GM18502 (cell line): ENCODE data around the gene SLC29A1.

Experiments used
- ATAC-seq: cut with Tn5 transposase; IDR thresholded peaks from one replicate; pipeline ENCODE4 v1.9.1; 2021; ENCODE audit warnings: mild to moderate bottlenecking; ENCODE audit not compliant: unreplicated experiment, poor library complexity

Gene SLC29A1

DNA sequence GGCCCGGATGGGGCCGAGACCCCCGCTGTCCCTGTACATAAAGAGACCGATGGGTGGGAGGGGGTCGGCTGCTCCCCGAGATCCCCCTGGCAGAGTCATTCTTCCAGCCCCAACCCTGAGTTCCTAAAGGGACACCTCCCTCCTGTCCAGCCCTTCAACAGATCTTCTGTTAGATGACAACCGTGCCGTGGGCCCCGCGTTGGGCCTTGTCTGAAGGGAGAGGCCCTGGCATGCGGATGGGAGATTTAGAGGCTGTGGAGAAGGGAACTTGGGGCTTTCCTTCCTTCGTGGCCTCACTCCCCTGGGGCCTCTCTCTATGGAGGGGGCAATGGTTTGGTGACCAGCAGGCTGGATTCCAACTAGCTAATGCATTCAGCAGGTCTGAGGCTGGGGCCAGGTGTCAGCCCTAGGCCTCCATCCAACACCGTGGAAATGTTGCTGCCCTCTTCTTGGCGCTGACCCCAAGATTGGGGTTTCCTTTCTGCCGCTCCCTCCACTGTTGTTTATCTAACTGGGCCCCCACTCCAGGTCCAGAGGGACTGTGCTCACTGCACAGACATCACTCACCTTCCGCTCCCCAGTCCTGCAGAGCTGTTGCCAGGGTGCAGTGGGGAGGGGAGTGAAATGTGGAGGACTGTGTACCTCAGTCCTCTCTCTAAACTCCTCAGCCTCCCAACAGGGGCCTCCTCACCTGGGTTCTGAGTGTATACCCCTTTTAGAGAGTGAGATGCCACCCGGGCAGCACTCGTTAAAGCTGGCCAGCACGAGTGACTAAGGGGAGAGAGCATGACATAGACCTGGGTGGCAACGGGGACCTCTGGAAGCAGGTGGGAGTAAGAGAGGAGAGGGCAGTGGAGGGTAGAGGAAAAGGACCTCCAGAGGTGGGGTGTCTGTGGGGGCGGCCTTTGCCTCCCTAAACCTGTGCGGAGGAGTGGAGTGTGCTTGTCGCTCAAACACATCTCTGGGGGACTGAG lies 53.6 kb downstream of the SLC29A1 start:
- ATAC-seq = no peak

- ATAC-seq = no peak
Observed at GRCh38 chr6:44277763-44278162, 54.4 kb downstream of the SLC29A1 start.

GRCh38 chr6:44278315-44278714 lies 54.9 kb downstream of the SLC29A1 start:
- no peak for ATAC-seq

- no peak for ATAC-seq
Observed at GRCh38 chr6:44278774-44279697, 55.6 kb downstream of the SLC29A1 start.
